ENCODE data around the gene RNASEH2A.

Gene RNASEH2A

DNA sequence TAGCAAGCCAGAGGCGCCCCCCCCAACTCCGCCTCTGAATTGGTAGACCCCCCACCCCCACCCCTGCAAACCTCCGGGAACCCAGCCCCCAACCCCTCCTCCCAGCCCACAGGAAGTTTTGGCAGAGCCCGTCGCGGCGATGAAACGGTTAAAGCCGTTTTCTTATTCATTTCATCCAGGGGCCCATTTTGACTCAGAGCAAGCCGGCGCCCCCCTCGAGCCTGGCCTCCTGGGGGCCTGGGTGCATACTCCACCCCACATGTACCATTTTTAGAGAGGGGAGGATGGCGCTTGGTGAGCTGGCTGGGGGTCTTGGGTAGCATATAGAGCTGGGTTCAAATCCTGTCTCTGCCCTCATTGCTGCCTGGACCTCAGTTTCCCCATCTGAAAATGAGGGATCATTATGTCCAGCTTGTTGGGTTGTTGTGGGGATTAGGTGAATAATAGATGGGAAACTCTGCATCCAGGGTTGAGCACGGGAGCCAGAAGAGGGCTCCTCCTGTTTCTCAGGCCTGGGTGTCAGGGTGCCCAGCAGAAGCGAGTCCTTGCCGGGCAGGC is 23.0 kb upstream of the RNASEH2A start:
- DNase-seq, result no peak

DNA sequence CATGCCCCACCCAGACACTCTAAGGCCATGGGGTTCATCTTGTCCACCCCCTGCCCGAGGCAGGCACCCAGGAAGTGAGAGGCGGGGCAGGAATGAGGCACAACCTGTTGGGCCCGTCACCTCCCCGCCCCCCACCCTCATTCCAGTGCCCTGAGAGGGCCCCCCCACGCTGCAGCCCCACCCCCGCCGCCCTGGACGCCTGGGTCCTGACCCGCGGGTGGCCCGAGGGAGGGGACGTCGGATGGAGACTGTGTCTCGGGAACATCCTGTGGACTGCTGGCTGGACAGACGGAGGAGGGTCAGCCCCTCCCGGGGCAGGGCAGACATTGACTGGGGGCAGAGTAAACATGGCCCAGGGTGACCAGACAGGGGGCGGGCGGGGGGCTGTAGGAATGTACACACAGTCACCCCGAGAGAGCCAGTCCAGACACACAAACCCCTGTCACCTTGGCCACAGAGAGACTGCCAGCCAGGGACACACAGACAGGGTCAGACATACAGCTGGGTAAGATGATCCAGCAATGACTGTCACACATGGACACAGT is 22.5 kb upstream of the RNASEH2A start:
- no peak for DNase-seq

DNA sequence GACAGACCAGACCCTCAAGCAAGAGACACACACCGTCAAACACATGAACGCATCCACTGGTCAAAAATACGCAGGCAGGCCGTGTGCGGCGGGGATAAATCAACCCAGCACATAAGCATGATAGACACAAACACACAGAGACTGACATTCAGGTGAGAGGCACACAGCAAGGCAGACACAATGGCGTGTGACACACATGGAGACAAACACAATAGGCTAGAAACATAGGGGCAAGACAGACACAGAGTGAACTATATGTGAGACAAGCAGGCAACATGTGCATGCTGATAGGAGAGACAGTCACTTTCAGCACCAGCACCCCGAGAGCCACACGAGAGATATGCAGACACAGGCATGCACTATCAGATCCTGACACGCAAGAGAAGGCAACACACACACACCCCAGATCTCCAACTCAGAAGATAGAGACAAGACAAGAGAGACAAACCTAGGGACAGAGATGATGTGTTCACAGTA is 22.0 kb upstream of the RNASEH2A start:
- no peak for DNase-seq

DNA sequence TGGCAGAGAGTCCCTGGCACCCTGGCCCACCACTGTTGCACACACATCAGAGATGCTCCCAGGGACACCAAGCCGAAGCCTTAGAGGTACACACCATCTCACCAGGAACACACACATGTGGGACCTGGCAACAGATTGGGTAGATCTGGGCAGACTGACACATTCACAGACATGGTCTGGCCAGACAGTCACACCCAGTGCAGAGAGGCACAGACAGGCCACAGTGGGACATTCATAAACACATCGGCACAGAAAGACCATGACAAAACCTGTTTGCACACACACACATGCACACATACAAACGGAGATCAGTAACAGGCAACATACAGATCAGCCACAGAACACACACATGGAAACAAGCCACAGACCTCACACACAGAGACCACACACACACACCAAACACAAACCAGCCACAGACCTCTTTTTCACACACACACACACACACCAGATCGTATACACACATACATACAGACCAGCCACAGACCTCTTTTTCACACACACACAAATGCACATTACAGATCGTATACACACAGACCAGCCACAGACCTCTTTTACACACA is 21.4 kb upstream of the RNASEH2A start:
- DNase-seq, result no peak

DNA sequence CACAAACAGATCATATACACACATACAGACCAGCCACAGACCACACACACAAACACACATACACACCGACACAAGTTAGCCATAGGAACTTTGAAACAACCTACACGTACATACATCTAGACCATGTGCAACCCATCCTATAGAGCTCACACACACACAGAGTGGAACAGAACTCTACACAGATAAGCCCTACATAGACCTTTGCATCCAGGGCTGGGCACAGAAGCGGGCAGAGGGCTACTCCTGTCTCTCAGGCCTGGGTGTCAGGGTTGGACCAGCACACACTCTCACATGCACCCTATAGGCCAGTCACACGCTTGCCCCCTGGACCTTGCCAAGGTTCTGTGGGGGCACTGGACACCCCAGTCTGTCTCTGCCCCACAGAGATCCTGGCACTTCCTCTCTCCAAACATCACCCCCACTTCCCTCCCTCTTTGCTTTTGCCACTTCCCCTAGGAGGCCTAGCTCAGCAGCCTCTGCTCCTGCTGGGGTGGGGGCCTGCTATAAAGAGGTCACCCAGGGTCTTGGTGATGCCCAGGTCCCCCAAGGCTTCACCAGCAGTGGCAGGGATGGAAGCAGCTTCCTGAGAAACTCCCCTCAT is 20.9 kb upstream of the RNASEH2A start:
- DNase-seq, result no peak

DNA sequence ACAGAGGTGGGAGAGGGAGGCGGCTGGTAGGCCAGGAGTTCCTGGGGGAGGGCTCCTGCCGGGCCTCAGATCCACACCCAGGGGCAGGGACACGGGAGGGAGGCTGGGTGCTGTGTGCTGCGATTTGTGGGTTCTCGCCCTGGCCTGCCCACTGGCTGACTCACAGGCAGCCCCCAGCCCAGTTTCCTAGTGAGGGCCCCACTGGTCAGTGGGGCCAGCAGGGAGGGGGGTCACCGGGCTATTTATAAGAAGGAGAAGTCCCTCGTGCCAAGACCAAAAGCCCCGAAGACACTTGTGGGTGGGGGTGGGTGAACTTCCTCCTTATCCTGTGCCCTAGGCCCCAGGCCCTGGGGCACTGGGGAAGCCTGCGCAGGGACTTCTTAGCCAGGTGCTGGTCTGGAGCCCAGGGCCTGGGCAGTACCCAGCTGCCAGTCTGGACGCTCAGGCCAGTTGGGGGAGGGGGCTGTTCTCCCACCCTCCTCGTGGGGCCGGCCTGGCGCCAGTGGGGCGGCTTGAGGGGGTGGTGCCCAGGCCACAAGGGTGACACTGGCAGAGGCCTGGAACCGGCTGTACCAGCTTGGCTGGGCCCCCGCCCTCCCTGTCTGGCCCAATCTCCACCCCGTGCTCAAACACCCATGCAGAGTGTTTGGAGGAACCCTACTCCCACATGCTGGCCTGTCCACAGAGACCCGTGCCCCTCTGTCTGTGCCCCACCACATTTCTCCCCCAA is 20.1 kb upstream of the RNASEH2A start:
- no peak for DNase-seq

DNA sequence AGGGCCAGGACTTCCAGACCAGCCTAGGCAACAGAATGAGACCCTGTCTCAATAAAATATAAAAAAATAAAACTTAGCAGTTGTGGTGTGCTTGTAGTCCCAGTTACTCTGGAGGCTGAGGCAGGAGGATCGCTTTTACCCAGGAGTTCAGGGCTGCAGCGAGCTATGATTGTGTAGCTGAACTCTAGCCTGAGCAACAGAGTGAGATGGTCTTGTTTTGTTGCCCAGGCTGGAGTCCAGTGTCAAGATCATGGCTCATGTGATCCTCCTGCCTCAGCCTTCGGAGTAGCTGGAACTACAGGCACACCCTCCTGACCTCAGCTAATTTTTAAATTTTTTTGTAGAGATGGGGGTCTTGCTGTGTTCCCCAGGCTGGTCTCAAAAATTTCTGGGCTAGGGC is 19.4 kb upstream of the RNASEH2A start:
- no peak for DNase-seq

DNA sequence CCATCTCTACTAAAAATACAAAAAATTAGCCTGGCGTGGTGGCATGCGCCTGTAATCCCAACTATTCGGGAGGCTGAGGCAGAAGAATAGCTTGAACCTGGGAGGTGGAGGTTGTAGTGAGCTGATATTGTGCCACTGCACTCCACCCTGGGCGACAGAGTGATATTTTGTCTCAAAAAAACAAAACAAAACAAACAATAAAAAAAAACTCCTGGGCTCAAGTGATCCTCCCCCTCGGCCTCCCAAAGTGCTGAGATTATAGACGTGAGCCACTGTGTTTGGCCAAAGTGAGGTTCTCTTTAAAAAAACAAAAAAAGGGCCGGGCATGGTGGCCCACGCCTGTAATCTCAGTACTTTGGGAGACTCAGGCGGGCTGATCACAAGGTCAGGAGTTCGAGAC is 18.9 kb upstream of the RNASEH2A start:
- DNase-seq, result no peak

DNA sequence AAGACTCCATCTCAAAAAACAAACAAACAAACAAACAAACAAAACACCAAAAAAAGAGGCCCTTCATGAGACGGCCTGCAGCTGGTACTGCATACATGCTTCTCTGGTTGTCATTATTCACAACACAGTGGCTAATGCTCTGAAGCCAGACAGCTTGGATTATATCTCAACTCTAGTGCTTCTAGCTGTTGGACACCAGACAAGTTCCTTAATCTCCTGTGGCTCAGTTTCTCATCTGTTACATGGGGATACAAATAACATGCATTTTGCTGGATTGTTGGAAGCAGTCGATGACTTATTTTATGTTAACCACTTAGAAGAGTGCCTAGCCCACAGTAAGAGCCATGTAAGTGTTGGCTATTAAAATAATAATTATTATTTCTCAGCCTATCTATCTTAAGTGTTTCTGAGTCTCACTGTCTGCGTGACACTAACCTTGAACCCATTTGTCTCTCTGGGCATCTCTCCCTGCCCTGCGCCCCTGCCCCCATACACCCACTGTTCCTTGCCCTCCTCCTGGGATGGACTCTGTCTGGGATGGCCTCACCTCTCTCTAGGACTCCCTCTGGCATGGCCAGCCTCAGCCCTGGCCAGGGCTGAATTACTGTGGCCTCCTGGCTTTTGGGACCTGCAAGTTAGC is 18.2 kb upstream of the RNASEH2A start:
- DNase-seq, result no peak

DNA sequence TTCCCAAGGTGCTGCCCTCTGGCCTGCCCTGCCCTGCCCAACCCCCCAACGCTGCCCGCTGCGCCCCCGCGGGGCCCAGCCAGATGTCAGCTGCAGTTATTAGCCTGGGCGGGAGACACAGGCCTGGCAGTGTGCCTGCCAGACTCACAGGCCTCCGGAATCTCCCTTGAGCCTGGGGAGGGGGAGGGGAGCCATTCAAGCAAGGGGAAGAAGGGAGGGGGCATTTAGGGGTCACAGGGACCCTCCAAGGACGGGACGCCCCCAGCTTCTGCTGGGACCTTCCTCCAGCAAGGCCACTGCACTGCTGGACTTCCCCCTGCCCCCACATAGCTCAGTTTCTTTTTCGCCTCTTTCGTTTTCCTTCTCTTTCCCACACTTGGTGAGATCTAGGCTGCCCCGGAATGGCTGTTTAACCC is 17.7 kb upstream of the RNASEH2A start:
- DNase-seq, result no peak

DNA sequence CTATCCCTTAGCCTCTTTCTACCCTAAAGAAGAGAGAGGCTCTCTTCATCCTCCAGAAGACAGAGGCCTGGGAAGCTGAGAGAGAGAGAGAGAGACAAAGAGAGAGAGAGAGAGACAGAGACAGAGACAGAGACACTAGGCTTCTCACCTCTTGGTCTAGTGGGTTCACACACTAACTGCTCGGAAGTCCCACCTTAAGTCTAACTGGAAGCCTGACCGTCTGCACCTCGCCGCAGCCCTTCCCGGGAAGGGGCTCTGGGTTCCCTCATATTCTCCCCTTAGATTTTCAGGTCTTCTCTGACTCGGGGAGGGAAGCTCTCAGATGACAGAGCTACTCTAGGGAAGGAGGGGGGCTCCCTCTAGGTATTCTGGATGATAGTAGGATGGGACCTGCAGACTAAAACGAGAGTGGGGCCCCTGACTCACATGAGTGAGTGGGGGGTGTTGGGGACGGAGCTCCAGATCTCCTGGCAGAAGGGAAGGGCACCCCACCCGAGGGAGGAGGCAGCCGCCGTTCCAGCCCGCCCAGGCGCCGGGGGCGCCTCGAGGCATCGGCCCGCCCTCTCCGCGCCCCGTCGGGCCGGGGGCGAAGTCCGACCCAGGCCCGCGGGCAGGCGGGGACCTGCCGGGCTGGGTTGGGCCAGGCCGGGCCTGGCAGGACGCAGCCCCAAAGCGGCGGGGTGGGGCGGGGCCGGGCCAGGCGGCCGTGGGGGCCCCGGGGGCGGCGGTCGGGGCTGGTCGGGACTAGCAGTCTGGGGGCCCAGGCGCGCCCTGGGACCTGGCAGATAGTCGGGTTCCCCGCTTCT is 17.1 kb upstream of the RNASEH2A start:
- DNase-seq, result peak in 1 of 4 experiments; percentile 41

DNA sequence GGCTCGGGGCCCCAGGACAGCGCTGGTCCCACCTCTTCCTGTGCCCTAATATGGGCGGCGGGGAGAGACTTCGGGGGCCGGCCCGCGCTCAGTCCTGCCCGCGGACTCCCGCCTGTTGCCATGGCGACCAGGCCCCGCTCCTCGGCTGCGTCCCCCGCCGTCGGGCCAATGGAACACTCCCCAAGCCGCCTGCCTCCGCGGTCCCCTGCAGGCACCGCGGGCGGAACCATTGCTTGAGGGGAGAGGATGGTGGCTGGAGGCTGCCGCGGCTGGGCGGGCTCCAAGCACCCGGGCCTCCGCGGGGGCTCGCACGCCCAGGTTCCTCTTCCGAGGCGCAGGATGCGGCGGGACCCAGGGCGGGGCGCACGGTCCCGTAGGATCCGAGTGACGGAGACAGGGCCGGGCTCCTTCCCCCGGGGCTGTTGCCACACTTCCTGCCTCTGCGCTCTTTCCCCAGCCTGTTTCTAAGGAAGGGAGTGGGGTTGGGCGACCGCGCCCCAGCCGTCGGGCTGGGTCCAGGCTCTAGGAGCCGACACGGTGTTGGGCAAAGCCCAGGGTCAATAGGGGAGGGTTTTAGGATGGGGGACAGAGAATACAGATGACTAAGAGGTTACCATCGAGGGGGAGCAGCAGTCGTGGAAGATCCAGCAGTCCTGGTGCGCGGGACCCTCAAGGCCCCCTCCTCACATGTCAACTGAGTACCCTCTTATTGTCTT is 16.3 kb upstream of the RNASEH2A start:
- peak; percentile 38 to 80 (median 67) for DNase-seq

DNA sequence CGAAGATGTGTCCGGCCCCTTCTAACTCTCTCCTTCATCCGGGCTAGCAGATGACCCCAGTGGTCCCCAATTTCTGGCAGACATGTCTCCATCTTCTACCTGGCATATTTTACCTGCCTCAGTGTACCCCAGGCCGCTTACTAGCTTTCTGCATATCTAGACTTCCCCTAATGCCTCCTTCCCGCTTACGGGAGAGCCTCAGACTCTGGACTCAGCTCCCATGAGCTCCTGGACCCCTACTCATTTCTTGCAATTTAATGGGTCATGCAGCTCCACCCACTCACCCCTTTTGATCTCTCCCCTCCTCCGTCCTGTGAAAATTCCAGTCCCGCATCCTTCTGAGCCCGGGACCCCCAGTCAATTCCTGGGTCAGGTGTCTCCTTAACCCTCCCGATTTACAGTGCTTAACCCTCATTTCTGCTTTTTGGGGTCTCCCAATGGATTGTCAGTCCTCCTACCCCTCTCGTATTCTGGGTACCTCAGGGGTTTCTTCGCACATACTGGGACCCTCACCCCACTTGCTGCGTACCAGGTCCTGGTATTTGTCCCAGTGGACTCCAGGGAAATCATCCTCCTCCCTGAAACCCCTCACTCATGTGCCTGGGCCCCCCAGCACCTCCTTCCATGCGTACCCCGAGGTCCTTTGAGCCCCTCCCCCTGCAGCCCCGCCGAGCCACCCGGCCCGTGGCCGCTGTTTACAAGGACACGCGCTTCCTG is 15.6 kb upstream of the RNASEH2A start:
- no peak for DNase-seq

DNA sequence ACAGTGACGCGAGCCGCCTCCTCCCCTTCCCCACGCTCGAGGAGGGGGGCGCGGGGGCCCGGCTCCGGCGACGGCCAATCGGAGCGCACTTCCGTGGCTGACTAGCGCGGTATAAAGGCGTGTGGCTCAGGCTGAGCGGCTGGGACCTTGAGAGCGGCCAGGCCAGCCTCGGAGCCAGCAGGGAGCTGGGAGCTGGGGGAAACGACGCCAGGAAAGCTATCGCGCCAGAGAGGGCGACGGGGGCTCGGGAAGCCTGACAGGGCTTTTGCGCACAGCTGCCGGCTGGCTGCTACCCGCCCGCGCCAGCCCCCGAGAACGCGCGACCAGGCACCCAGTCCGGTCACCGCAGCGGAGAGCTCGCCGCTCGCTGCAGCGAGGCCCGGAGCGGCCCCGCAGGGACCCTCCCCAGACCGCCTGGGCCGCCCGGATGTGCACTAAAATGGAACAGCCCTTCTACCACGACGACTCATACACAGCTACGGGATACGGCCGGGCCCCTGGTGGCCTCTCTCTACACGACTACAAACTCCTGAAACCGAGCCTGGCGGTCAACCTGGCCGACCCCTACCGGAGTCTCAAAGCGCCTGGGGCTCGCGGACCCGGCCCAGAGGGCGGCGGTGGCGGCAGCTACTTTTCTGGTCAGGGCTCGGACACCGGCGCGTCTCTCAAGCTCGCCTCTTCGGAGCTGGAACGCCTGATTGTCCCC is 14.9 kb upstream of the RNASEH2A start, which contains the start of gene JUNB:
Gene JUNB (plus strand): TSS at position 142 of the 706 bp plus-strand sequence. CDS start 286 bp downstream, at position 428.
- DNase-seq, result peak; percentile 88 to 98 (median 94)

DNA sequence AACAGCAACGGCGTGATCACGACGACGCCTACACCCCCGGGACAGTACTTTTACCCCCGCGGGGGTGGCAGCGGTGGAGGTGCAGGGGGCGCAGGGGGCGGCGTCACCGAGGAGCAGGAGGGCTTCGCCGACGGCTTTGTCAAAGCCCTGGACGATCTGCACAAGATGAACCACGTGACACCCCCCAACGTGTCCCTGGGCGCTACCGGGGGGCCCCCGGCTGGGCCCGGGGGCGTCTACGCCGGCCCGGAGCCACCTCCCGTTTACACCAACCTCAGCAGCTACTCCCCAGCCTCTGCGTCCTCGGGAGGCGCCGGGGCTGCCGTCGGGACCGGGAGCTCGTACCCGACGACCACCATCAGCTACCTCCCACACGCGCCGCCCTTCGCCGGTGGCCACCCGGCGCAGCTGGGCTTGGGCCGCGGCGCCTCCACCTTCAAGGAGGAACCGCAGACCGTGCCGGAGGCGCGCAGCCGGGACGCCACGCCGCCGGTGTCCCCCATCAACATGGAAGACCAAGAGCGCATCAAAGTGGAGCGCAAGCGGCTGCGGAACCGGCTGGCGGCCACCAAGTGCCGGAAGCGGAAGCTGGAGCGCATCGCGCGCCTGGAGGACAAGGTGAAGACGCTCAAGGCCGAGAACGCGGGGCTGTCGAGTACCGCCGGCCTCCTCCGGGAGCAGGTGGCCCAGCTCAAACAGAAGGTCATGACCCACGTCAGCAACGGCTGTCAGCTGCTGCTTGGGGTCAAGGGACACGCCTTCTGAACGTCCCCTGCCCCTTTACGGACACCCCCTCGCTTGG is 14.1 kb upstream of the RNASEH2A start:
- peak; percentile 37 to 71 (median 56) for DNase-seq

DNA sequence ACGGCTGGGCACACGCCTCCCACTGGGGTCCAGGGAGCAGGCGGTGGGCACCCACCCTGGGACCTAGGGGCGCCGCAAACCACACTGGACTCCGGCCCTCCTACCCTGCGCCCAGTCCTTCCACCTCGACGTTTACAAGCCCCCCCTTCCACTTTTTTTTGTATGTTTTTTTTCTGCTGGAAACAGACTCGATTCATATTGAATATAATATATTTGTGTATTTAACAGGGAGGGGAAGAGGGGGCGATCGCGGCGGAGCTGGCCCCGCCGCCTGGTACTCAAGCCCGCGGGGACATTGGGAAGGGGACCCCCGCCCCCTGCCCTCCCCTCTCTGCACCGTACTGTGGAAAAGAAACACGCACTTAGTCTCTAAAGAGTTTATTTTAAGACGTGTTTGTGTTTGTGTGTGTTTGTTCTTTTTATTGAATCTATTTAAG is 13.5 kb upstream of the RNASEH2A start:
- DNase-seq, result peak in 1 of 4 experiments; percentile 50

DNA sequence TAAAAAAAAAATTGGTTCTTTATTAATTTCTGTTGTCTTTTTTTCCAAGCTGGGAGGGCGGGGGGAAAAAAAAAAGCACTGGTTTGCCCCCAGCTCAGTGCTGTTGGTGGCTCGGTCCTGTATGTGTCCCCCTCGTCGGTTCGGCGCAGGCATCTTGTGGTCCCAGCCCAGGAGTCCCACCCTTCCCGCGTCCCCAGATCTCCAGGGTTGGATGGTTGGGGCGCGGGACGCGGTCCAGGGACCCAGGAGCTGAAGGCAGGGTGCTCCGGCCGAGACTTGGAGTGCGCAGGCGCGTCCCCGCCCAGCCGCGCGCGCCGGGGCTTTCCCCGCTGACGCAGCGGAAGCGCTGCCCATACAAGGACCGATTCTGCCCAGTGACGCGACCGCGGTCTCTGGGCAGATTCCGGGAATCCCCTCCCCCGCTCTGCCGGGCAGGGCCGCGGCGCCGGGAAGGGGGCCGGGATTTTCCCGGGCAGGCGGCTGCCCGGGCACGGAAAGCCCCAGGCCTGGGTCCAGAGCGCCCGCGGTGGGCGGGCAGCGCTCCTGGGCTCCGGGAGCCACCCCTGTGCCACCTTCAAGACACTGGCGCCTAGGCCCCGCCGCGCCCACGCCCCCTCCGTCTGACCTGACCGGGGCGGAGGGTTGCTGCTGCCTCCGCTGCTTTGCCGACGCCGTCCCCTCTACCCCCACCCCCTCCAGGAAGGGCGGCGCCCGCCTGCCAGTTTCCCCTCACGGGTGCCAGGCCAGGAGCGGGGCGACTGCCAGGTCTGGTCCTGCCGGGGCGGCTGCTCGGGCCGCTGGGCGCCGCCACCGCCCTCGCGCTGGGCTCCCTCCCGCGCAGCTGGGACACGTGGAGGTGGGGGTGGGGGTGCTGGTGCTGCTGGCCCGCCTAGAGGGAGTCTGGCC is 12.8 kb upstream of the RNASEH2A start:
- peak; percentile 86 to 94 (median 90) for DNase-seq

Data from activated naive CD4-positive, alpha-beta T cell (primary cell).